GM21717 (cell line): Measurements from ENCODE around the gene PHF19.

ENCODE experiments used
- ATAC-seq: cut with Tn5 transposase; IDR thresholded peaks from one replicate; pipeline ENCODE4 v1.9.1; 2021; ENCODE audit warnings: mild to moderate bottlenecking, moderate library complexity; ENCODE audit not compliant: unreplicated experiment

PHF19 gene

GRCh38 chr9:120876842-120877240 is at the start of gene PHF19:
PHF19 (minus strand) TSS chr9:120877188; CDS start chr9:120874741, 2,447 bp downstream.
- ATAC-seq = peak; percentile 16

GRCh38 chr9:120926397-120926928 is 49.5 kb upstream of the PHF19 start, which contains the start of gene TRAF1:
TRAF1 (minus strand) TSS chr9:120926796; CDS start chr9:120926075, 721 bp downstream.
- ATAC-seq = peak; percentile 26

GRCh38 chr9:120925535-120926396 is 48.8 kb upstream of the PHF19 start:
- ATAC-seq = peak; percentile 42

- ATAC-seq = no peak
Measured at GRCh38 chr9:120924698-120925534, 47.9 kb upstream of the PHF19 start.

- no peak for ATAC-seq
Measured at GRCh38 chr9:120923620-120924328, 46.8 kb upstream of the PHF19 start.

- ATAC-seq = no peak
Measured at GRCh38 chr9:120922404-120923195, 45.6 kb upstream of the PHF19 start.

GRCh38 chr9:120921661-120922181 is 44.7 kb upstream of the PHF19 start:
- no peak for ATAC-seq

- peak; percentile 28 for ATAC-seq
Measured at GRCh38 chr9:120920806-120921178, 43.8 kb upstream of the PHF19 start.

GRCh38 chr9:120919843-120920805 is 43.1 kb upstream of the PHF19 start:
- ATAC-seq = no peak

- no peak for ATAC-seq
Measured at GRCh38 chr9:120918931-120919842, 42.2 kb upstream of the PHF19 start.

GRCh38 chr9:120917929-120918762 is 41.2 kb upstream of the PHF19 start:
- ATAC-seq = no peak

GRCh38 chr9:120916991-120917880 is 40.2 kb upstream of the PHF19 start:
- ATAC-seq = no peak

- ATAC-seq = no peak
Measured at GRCh38 chr9:120916588-120916987, 39.6 kb upstream of the PHF19 start.

GRCh38 chr9:120915854-120916470 is 39.0 kb upstream of the PHF19 start:
- ATAC-seq = no peak

- ATAC-seq = no peak
Measured at GRCh38 chr9:120914953-120915352, 38.0 kb upstream of the PHF19 start.
